ENCODE measurements around the gene CFAP73. TPM values are rescaled to one million over a fixed set of nuclear protein-coding genes. Genes with fewer than 3 reads are reported as not detected.

CFAP73 gene
- total RNA-seq, 1 donor from 2014 or later, result not detected

GRCh38 chr12:113169697-113170096 is 20.2 kb downstream of the CFAP73 start:
- H3K4me2 ChIP-seq, result no peak overlapping the region
- H3K9ac ChIP-seq, result no peak overlapping the region
- peaks cover 2% of the 10 kb centered on the region for H3K27me3 Mint-ChIP-seq (ENCODE audit: insufficient read depth, low read depth)
- H3K36me3 ChIP-seq, result peaks cover 2% of the 10 kb centered on the region
- H3F3A ChIP-seq (ENCODE audit: low read depth), result no peaks in the 10 kb centered on the region
- H3K79me2 ChIP-seq (ENCODE audit: low read depth), result no peaks in the 10 kb centered on the region
- no peak overlapping the region for H3K4me3 Mint-ChIP-seq
- H3K27ac Mint-ChIP-seq, result no peak overlapping the region
- peaks cover 3% of the 10 kb centered on the region for H4K20me1 ChIP-seq (ENCODE audit: low read depth)
- DNase-seq (ENCODE audit: low spot score), result no peak
- no peak overlapping the region for H3K27ac ChIP-seq
- H3K4me1 ChIP-seq, result no peaks in the 10 kb centered on the region
- no peak overlapping the region for H2AFZ ChIP-seq (replicated peaks)
- H3K36me3 Mint-ChIP-seq, result peaks cover 24% of the 10 kb centered on the region
- peaks cover 2% of the 10 kb centered on the region for H3K4me1 Mint-ChIP-seq
- no peaks in the 10 kb centered on the region for H3K9me3 Mint-ChIP-seq
- H3K9me3 ChIP-seq (ENCODE audit: low read depth), result no peaks in the 10 kb centered on the region
- no peak overlapping the region for H3K4me3 ChIP-seq
- TF ChIP-seq EZH2phosphoT487 (IDR thresholded peaks at IDR 0.05), result no peak
- no peak for TF ChIP-seq EZH2 (IDR thresholded peaks at IDR 0.05)
- no peak for TF ChIP-seq CTCF (IDR thresholded peaks at IDR 0.05)
- H3K27me3 ChIP-seq, result no peaks in the 10 kb centered on the region

- no peak overlapping the region for H2AFZ ChIP-seq (replicated peaks)
- DNase-seq (ENCODE audit: low spot score), result no peak
- H3K4me3 ChIP-seq, result no peak overlapping the region
- H3K27ac ChIP-seq, result no peak overlapping the region
- H3K27me3 ChIP-seq, result no peaks in the 10 kb centered on the region
- H3F3A ChIP-seq (ENCODE audit: low read depth), result peaks cover 6% of the 10 kb centered on the region
- no peak overlapping the region for H3K27ac Mint-ChIP-seq
- no peaks in the 10 kb centered on the region for H3K79me2 ChIP-seq (ENCODE audit: low read depth)
- peaks cover 2% of the 10 kb centered on the region for H3K36me3 ChIP-seq
- peaks cover 7% of the 10 kb centered on the region for H4K20me1 ChIP-seq (ENCODE audit: low read depth)
- peaks cover 2% of the 10 kb centered on the region for H3K4me1 Mint-ChIP-seq
- peaks cover 26% of the 10 kb centered on the region for H3K36me3 Mint-ChIP-seq
- no peak overlapping the region for H3K4me2 ChIP-seq
- H3K9me3 Mint-ChIP-seq, result no peaks in the 10 kb centered on the region
- H3K9ac ChIP-seq, result no peak overlapping the region
- H3K4me3 Mint-ChIP-seq, result no peak overlapping the region
- TF ChIP-seq CTCF (IDR thresholded peaks at IDR 0.05) (no peak), EZH2phosphoT487 (IDR thresholded peaks at IDR 0.05) (no peak), EZH2 (IDR thresholded peaks at IDR 0.05) (no peak)
- H3K27me3 Mint-ChIP-seq (ENCODE audit: insufficient read depth, low read depth), result peaks cover 2% of the 10 kb centered on the region
- H3K9me3 ChIP-seq (ENCODE audit: low read depth), result no peaks in the 10 kb centered on the region
- no peaks in the 10 kb centered on the region for H3K4me1 ChIP-seq
Observed at GRCh38 chr12:113170457-113170856, 20.9 kb downstream of the CFAP73 start.

- Histone ChIP-seq H3K27me3 (no peaks in the 10 kb centered on the region), H3K79me2 (ENCODE audit: low read depth) (no peaks in the 10 kb centered on the region), H4K20me1 (ENCODE audit: low read depth) (peaks cover 7% of the 10 kb centered on the region), H3K9ac (no peak overlapping the region), H3K4me3 (no peak overlapping the region), H3K36me3 (peaks cover 2% of the 10 kb centered on the region), H2AFZ (replicated peaks) (no peak overlapping the region), H3K4me2 (no peak overlapping the region), H3K9me3 (ENCODE audit: low read depth) (no peaks in the 10 kb centered on the region), H3K27ac (no peak overlapping the region), H3F3A (ENCODE audit: low read depth) (peaks cover 6% of the 10 kb centered on the region), H3K4me1 (no peaks in the 10 kb centered on the region)
- H3K27ac Mint-ChIP-seq, result no peak overlapping the region
- H3K4me1 Mint-ChIP-seq, result peaks cover under 1% of the 10 kb centered on the region
- H3K27me3 Mint-ChIP-seq (ENCODE audit: insufficient read depth, low read depth), result peaks cover 2% of the 10 kb centered on the region
- TF ChIP-seq EZH2phosphoT487 (IDR thresholded peaks at IDR 0.05) (no peak), EZH2 (IDR thresholded peaks at IDR 0.05) (no peak), CTCF (IDR thresholded peaks at IDR 0.05) (no peak)
- no peak overlapping the region for H3K4me3 Mint-ChIP-seq
- no peak for DNase-seq (ENCODE audit: low spot score)
- no peaks in the 10 kb centered on the region for H3K9me3 Mint-ChIP-seq
- peaks cover 25% of the 10 kb centered on the region for H3K36me3 Mint-ChIP-seq
Observed at GRCh38 chr12:113170926-113171325, 21.4 kb downstream of the CFAP73 start.
